CD4-positive, alpha-beta T cell treated with Interleukin-17A for 1 hour (primary cell): ENCODE measurements around the gene THPO.

Experiments
- DNase-seq: peaks from one replicate; pipeline ENCODE4 v3.0.0-alpha.2; 2020

Gene THPO

DNA sequence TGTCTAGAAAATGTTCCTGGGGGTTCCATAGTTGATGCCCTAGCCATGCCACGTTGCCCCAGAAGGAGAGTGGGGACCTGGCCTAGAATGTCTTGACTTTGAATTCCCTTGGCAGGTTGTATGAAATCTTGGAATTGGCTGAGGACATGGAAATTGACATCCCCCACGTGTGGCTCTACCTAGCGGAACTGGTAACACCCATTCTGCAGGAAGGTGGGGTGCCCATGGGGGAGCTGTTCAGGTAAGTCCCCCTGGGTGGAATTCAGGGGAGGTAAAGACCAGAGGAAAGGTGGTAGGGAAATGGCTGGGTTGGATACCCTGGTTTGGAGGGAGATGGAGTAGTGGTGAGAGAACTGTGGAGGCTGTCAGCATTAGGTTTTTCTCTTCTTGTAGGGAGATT, 49.5 kb downstream of the THPO start:
- DNase-seq: no peak

- DNase-seq: no peak
Observed at GRCh38 chr3:184327171-184327570, 50.8 kb downstream of the THPO start.

DNA sequence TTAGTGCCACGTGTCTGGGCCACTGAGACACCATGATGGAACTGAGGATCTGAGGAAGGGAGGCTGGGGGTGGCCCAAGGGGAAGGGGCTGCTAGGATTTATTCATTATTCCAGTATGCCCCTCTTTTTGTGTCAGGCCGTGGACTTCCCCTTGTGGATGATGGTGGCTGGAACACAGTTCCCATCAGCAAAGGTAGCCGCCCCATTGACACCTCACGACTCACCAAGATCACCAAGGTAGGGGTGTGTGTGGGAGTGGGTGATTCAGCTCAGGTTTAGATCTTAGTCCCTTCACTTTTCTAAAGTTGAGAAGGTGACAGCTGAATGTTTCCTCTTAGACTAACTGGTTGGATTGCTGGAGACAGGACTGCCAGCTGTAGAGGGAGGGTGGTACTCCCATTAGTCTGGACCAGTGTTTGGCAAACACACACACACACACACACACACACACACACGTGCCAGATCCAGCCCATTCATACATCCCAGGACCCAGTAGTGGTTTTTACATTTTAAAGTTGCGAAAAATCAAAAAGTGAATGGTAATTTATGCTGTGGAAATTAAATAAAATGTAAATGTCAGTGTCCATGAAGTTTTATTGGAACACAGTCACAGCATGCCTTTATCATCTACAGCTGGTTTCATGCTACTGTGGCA, 52.2 kb downstream of the THPO start:
- DNase-seq: no peak

- DNase-seq: no peak
Observed at GRCh38 chr3:184325269-184325668, 52.7 kb downstream of the THPO start.

DNA sequence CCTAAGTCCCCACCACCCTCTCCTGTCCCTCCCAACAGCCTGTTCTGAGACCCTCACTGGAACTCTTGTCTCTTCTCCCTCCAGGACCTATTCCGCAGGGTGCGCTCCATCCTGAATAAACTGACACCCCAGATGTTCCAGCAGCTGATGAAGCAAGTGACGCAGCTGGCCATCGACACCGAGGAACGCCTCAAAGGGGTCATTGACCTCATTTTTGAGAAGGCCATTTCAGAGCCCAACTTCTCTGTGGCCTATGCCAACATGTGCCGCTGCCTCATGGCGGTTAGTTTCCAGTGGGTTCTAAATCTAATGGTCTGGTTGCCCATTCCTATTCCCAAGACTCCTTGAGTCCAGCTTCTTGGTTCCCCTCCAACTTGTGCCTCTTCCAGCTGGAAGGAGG, 54.3 kb downstream of the THPO start:
- no peak for DNase-seq

DNA sequence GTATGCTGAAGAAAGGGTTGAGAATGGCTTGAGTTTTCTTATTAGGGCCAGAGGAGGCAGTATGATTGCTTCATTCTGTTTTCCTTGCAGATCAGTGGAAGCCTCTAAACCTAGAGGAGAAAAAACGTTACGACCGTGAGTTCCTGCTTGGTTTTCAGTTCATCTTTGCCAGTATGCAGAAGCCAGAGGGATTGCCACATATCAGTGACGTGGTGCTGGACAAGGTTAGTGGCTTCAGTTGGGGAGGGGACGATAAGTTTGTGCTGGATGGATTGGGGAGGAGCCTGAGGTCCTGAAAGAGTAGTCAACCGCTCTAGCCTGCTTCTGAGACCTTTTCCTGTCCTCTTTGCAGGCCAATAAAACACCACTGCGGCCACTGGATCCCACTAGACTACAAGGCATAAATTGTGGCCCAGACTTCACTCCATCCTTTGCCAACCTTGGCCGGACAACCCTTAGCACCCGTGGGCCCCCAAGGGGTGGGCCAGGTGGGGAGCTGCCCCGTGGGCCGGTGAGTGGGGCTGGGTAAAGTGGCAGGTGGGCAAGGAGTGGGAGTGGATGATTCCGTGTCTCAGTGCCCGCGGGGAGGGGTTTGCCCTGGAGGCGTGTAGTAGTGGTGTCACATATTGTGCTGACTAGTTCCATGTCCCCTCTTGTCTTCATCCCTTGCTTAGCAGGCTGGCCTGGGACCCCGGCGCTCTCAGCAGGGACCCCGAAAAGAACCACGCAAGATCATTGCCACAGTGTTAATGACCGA, 55.1 kb downstream of the THPO start:
- no peak for DNase-seq
